Endodermal cell (in vitro differentiated cells): ENCODE data around the gene PRICKLE2. TPM values are rescaled to one million over a fixed set of nuclear protein-coding genes. Genes with fewer than 3 reads are reported as not detected.

Source experiments
- DNase-seq: peaks from one replicate; pipeline ENCODE4 v3.0.0-alpha.2; 2017
- H3K27ac ChIP-seq: 2 replicates; pipeline ENCODE4 v1.5.1; 2013; ENCODE audit warnings: mild to moderate bottlenecking, low read depth, low read length, moderate library complexity
- H3K27me3 ChIP-seq: 2 replicates; pipeline ENCODE4 v1.6.1; 2013; ENCODE audit warnings: mild to moderate bottlenecking, low read length, moderate library complexity; ENCODE audit not compliant: insufficient read depth, control insufficient read depth, poor library complexity, severe bottlenecking
- H3K36me3 ChIP-seq: 2 replicates; pipeline ENCODE4 v1.7.0; 2013; ENCODE audit warnings: mild to moderate bottlenecking, low read length, moderate library complexity; ENCODE audit not compliant: control insufficient read depth, insufficient read depth
- H3K4me1 ChIP-seq: one replicate; pipeline ENCODE4 v1.7.0; 2013; ENCODE audit warnings: low read length; ENCODE audit not compliant: control insufficient read depth, insufficient read depth
- H3K4me3 ChIP-seq: 2 replicates; pipeline ENCODE4 v1.5.1; 2013; ENCODE audit warnings: mild to moderate bottlenecking, low read length, moderate library complexity
- H3K9ac ChIP-seq: 2 replicates; pipeline ENCODE4 v1.6.1; 2013; ENCODE audit warnings: mild to moderate bottlenecking, low read length, moderate library complexity; ENCODE audit not compliant: poor library complexity, severe bottlenecking; ENCODE audit errors: extremely low read depth
- H3K9me3 ChIP-seq: 2 replicates; pipeline ENCODE4 v1.6.1; 2013; ENCODE audit warnings: mild to moderate bottlenecking, low read length, moderate library complexity; ENCODE audit not compliant: control insufficient read depth
- H3K27ac Mint-ChIP-seq: 2 replicates; pipeline ENCODE4 v1.8.0; 2020; ENCODE audit warnings: mixed read lengths
- H3K27me3 Mint-ChIP-seq: 2 replicates; pipeline ENCODE4 v1.8.0; 2021; ENCODE audit warnings: mild to moderate bottlenecking, mixed read lengths; ENCODE audit not compliant: insufficient read depth
- H3K36me3 Mint-ChIP-seq: 2 replicates; pipeline ENCODE4 v1.8.0; 2020; ENCODE audit warnings: low read depth, mixed read lengths
- H3K4me1 Mint-ChIP-seq: 2 replicates; pipeline ENCODE4 v1.8.0; 2020; ENCODE audit warnings: mixed read lengths
- H3K4me3 Mint-ChIP-seq: 2 replicates; pipeline ENCODE4 v1.8.0; 2020; ENCODE audit warnings: mild to moderate bottlenecking, moderate library complexity, mixed read lengths
- H3K9me3 Mint-ChIP-seq: 2 replicates; pipeline ENCODE4 v1.8.0; 2020; ENCODE audit warnings: mild to moderate bottlenecking, mixed read lengths
- CTCF ChIP-seq: fragments of 200-600 bp; sonication (generic); conservative IDR thresholded peaks from 2 replicates; pipeline ENCODE4 v1.5.0; 2021; ENCODE audit warnings: antibody characterized with exemption, mild to moderate bottlenecking
- WGBS, 2 experiments: methylation state at CpG; one replicate each; pipeline versions ENCODE4 v1.1.5 to v1.1.7; 2013; ENCODE audit warnings: missing lambda C conversion rate in 2 of 2, mixed read lengths in 1 of 2; ENCODE audit not compliant: insufficient coverage in 1 of 2, insufficient read length in 1 of 2; 5-methylcytosine and 5-hydroxymethylcytosine counted together
- total RNA-seq, 2 donors: library from RNA; stranded (reverse); fragmentation: NEBNext Ultra II Directional in 1 of 2; extraction: Animal tissue kit (Norgen Biotek cat#: 25700) in 1 of 2; gene quantifications; 2 replicates in 1 of 2; 3 replicates in 1 of 2; pipeline ENCODE4 v1.2.1, GENCODE V29; 2021

Gene PRICKLE2
- total RNA-seq, 2 donors from 2014 or later: 8.5 to 10.4 TPM

- H3K4me1 ChIP-seq: no peaks in the 10 kb centered on the region
- H3K36me3 ChIP-seq: peaks cover 13% of the 10 kb centered on the region
- no peak overlapping the region for H3K4me3 ChIP-seq
- no peak for DNase-seq
- no CpG with 5 or more reads among the region's 1 CpG for WGBS, 2 experiments
- peaks cover 21% of the 10 kb centered on the region for H3K9me3 Mint-ChIP-seq
- H3K27ac Mint-ChIP-seq: no peak overlapping the region
- H3K27ac ChIP-seq: no peak overlapping the region
- no peak overlapping the region for H3K9ac ChIP-seq
- TF ChIP-seq CTCF: no peak
- no peaks in the 10 kb centered on the region for H3K27me3 Mint-ChIP-seq
- peaks cover 34% of the 10 kb centered on the region for H3K36me3 Mint-ChIP-seq
- peaks cover 25% of the 10 kb centered on the region for H3K9me3 ChIP-seq
- no peak overlapping the region for H3K4me3 Mint-ChIP-seq
- no peaks in the 10 kb centered on the region for H3K27me3 ChIP-seq
- peaks cover 2% of the 10 kb centered on the region for H3K4me1 Mint-ChIP-seq
Measured at GRCh38 chr3:64195789-64196188, 29.5 kb downstream of the PRICKLE2 start.

GRCh38 chr3:64191822-64192221, 33.4 kb downstream of the PRICKLE2 start:
- no peak for TF ChIP-seq CTCF
- no peak overlapping the region for H3K27ac ChIP-seq
- WGBS, 2 experiments: 92 to 95% methylated on average over 4 to 6 of the region's 6 CpGs
- peaks cover 16% of the 10 kb centered on the region for H3K9me3 ChIP-seq
- H3K36me3 Mint-ChIP-seq: peaks cover 16% of the 10 kb centered on the region
- H3K9me3 Mint-ChIP-seq: peaks cover 14% of the 10 kb centered on the region
- H3K4me1 ChIP-seq: peaks cover 12% of the 10 kb centered on the region
- H3K9ac ChIP-seq: no peak overlapping the region
- no peak overlapping the region for H3K27ac Mint-ChIP-seq
- H3K27me3 Mint-ChIP-seq: no peaks in the 10 kb centered on the region
- H3K4me3 ChIP-seq: no peak overlapping the region
- H3K4me3 Mint-ChIP-seq: no peak overlapping the region
- DNase-seq: no peak
- peaks cover 20% of the 10 kb centered on the region for H3K4me1 Mint-ChIP-seq
- no peaks in the 10 kb centered on the region for H3K27me3 ChIP-seq
- H3K36me3 ChIP-seq: no peaks in the 10 kb centered on the region

GRCh38 chr3:64190517-64191515, 34.5 kb downstream of the PRICKLE2 start:
- Histone ChIP-seq H3K4me1 (peaks cover 12% of the 10 kb centered on the region), H3K4me3 (no peak overlapping the region), H3K9ac (no peak overlapping the region), H3K9me3 (peaks cover 16% of the 10 kb centered on the region), H3K36me3 (no peaks in the 10 kb centered on the region), H3K27me3 (no peaks in the 10 kb centered on the region), H3K27ac (no peak overlapping the region)
- H3K27ac Mint-ChIP-seq: no peak overlapping the region
- WGBS, 2 experiments: 91 to 94% methylated on average over 4 to 7 of the region's 8 CpGs
- no peak overlapping the region for H3K4me3 Mint-ChIP-seq
- H3K36me3 Mint-ChIP-seq: peaks cover 13% of the 10 kb centered on the region
- H3K9me3 Mint-ChIP-seq: peaks cover 14% of the 10 kb centered on the region
- peaks cover 19% of the 10 kb centered on the region for H3K4me1 Mint-ChIP-seq
- no peak for TF ChIP-seq CTCF
- no peaks in the 10 kb centered on the region for H3K27me3 Mint-ChIP-seq
- DNase-seq: no peak
